Right lung (tissue), 5 donors: Measurements from ENCODE around the gene TMC6. TPM values are rescaled to one million over a fixed set of nuclear protein-coding genes. Genes with fewer than 3 reads are reported as not detected.
"Not testable (repeated sequence)": the region's sequence is repeated elsewhere in the genome, so short reads cannot be mapped to it uniquely, and the experiment has no call there.

Experiments used
- DNase-seq, 2 donors: peaks; one replicate each; pipeline ENCODE4 v3.0.0-alpha.2; 2013
- polyA plus RNA-seq, 5 donors: library from polyadenylated mRNA; unstranded; fragments of 120-200 nt; gene quantifications; one replicate each; pipeline versions ENCODE4 v1.2.1 to v1.2.3, GENCODE V29; 2013; ENCODE audit warnings: inconsistent platforms in 1 of 5, low replicate concordance in 1 of 5; ENCODE audit not compliant: insufficient read length in 5 of 5, insufficient read depth in 1 of 5

TMC6 gene
- polyA plus RNA-seq, 5 donors = 23.7 to 47.7 (median 38.6) TPM

DNA sequence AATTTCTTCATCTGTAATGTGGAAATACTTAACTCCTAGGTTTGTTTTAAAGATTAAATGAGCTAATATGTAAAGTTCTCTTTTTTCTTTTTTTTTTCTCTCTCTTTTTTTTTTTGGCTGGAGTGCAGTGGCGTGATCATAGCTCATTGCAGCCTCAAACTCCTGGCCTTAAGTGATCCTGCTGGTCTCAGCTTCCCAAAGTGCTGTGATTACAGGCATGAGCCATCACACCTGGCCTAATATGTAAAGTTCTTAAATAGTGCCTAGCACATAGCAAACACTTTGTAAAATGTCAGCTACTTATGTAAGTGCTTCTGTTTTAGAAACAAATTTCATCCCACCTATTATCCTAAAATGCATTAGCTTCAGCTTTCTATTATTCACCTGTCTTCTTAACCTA is 40.0 kb downstream of the TMC6 start:
- DNase-seq = no peak

GRCh38 chr17:78086740-78087139 is 41.8 kb downstream of the TMC6 start:
- DNase-seq = no peak

DNA sequence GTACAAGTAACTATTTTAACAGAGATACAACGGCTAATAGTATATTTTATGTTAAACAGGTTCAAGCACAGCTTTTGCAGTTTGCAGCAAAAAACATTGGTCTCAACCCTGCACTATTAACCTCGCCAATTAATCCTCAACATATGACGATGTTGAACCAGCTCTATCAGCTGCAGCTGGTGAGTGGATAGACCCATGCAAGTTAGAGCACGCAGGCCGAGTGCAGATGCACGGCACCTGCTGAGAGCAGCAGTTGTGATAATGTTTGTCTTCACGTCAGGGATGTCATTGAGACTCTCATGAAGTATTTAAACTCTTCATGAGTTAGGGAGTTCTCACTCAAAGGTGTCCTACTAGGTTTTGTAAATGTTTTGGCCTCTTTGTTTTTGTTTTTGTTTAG is 45.6 kb downstream of the TMC6 start:
- no peak for DNase-seq

- not testable (repeated sequence) for DNase-seq
Measured at GRCh38 chr17:78082355-78082872, 46.1 kb downstream of the TMC6 start.

- DNase-seq = no peak
Measured at GRCh38 chr17:78081551-78081950, 47.0 kb downstream of the TMC6 start.

- no peak for DNase-seq
Measured at GRCh38 chr17:78079253-78079652, 49.3 kb downstream of the TMC6 start.

- DNase-seq = no peak
Measured at GRCh38 chr17:78075545-78075944, 53.0 kb downstream of the TMC6 start.

GRCh38 chr17:78075011-78075410 is 53.5 kb downstream of the TMC6 start:
- DNase-seq = no peak

DNA sequence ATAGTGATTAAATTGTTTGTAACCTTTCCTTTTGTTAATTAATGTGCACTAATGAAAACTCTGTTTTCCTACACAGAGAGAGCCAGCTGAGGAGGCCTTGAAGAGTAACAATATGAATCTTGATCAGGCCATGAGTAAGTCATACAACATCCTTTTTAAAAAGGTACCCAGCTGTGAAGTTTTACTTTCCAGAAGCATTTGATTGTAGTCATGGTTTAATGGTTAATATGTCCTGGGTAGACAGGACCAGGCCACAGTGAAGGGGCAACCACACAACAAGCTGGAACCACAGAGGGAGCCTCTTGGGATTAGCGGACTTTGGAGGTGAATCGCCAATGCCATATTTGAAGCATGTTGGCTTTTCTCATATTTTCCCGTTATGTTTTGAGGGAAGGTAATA is 55.6 kb downstream of the TMC6 start:
- no peak for DNase-seq

DNA sequence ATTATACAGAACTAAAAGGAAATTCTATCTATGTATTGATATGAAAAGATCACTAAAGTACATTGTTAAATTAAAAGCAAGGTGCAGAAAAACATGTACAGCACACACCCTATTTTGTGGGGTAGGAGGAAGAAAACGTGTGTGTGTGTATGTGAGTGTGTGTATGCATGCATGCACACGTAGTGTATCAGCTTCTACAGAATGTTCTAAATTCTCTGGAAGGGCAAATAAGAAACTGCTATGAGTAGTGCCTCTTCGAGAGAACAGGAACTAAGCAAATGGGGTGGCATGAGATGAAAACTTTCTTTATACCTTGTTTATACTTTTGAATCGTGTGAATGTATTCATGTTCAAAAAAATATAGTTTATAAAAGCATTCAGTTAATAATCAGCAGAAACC is 58.9 kb downstream of the TMC6 start:
- no peak for DNase-seq

DNA sequence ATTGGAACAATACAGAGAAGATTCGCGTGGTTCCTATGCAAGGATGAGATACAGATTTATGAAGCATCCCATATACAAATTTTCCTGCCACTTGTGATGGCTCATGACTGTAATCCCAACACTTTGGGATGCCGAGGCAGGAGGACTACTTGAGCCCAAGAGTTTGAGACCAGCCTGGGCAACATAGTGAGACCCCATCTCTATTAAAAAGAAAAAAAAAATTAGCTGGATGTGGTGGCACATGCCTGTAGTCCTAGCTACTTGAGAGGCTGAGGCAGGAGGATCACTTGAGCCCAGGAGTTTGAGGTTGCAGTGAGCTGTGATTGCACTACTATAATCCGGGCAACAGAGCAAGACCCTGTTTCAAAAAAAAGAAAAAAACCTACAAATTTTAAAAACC is 61.6 kb downstream of the TMC6 start:
- DNase-seq = not testable (repeated sequence)

DNA sequence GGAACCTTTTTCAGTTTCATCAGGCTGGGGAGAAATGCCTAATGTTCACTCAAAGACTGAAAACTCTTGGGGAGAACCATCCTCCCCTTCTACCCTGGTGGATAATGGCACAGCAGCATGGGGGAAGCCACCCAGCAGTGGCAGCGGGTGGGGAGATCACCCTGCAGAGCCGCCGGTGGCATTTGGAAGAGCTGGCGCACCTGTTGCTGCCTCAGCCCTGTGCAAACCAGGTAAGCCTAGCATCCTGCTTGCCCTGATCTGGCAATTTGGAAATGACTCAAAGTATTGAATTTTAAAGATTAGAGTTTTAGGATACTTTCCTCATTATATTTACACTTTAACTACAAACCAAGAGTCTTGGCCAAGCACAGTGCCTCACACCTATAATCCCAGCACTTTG is 63.8 kb downstream of the TMC6 start:
- DNase-seq = no peak

DNA sequence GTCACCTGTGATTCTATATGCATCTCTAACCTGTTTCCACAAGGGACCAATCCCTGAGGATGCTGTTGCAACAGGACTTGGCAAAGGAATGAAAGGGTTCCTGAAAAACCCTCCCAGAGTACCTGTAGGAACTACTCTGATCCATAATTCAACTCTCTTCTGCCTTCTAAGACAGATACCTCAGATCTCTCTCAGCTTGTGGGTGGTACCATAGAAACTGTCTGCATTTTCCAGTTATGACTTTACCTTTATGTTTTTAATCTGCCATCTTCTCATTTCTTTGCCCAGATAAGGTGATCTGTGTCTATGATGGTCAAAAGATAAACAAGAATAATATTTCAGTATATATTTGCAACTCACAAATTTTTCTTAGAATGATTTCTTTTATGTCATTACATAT is 65.1 kb downstream of the TMC6 start:
- no peak for DNase-seq

DNA sequence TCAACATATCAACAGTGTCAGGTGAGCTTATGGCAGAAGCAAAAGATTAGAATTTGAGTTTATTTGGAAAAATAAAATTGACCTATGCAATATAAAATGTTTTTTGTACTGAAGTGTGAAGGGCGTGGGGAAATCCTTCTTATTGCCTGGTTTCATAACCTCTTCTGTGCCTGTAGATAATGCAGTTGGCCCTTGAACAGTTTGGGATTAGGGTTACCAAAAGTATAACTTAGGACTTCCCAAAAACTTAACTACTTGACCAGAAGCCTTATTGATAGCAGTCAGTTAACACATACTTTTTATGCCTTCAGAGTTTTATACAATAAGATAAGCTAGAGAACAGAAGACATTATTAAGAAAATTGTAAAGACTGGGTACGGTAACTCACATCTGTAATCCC is 66.0 kb downstream of the TMC6 start:
- no peak for DNase-seq

Other genes starting within 250 kb of the TMC6 start
- gene TNRC6C, start 170.1 kb downstream of the TMC6 start, polyA plus RNA-seq = 10 to 100 TPM; 12.3 to 20.3 (median 14.1) TPM
- 1 to 10 TPM; 3.8 to 6.9 (median 5.6) TPM for gene TMC8, start 2.0 kb upstream of the TMC6 start, polyA plus RNA-seq
- 1 to 10 TPM in 1 of 5 donors, under 1 TPM in 4; 0.28 to 1.7 (median 0.55) TPM for gene C17orf99, start 17.6 kb upstream of the TMC6 start, polyA plus RNA-seq
- 10 to 100 TPM; 39.1 to 67.7 (median 43.5) TPM for gene SYNGR2, start 39.8 kb upstream of the TMC6 start, polyA plus RNA-seq
- 10 to 100 TPM; 24.5 to 39.7 (median 28.4) TPM for gene TK1, start 58.3 kb upstream of the TMC6 start, polyA plus RNA-seq
- gene AFMID, start 58.6 kb upstream of the TMC6 start, polyA plus RNA-seq = 10 to 100 TPM; 45.4 to 55.4 (median 53.7) TPM
- 10 to 100 TPM; 21.7 to 39.2 (median 28.0) TPM for gene BIRC5, start 85.5 kb upstream of the TMC6 start, polyA plus RNA-seq
- gene TMEM235, start 102.9 kb upstream of the TMC6 start, polyA plus RNA-seq = under 1 TPM; 0.08 to 0.21 (median 0.16) TPM
- gene SOCS3, start 231.3 kb upstream of the TMC6 start, polyA plus RNA-seq = 10 to 100 TPM in 4 of 5 donors, 1 to 10 TPM in 1; 7.5 to 49.2 (median 26.1) TPM
- 10 to 100 TPM; 39.4 to 58.8 (median 54.8) TPM for gene PGS1, start 249.9 kb upstream of the TMC6 start, polyA plus RNA-seq